ENCODE results near the gene PDE4D.
"Not testable (repeated sequence)": the region's sequence is repeated elsewhere in the genome, so short reads cannot be mapped to it uniquely, and the experiment has no call there.

PDE4D gene

GRCh38 chr5:59785676-59786333 is 107.7 kb downstream of the PDE4D start:
- Histone ChIP-seq H3K4me3 (replicated peaks; ENCODE audit: low read depth, low read length) (no peak overlapping the region), H3K27me3 (replicated peaks; ENCODE audit: control insufficient read depth, insufficient read depth, low read length) (no peaks in the 10 kb centered on the region), H3K36me3 (ENCODE audit: control insufficient read depth, insufficient read depth, low read length) (no peaks in the 10 kb centered on the region)
- no peak for TF ChIP-seq CTCF (IDR thresholded peaks at IDR 0.05; ENCODE audit: insufficient read depth, low read length, poor library complexity, severe bottlenecking)
- DNase-seq (ENCODE audit: extremely low read depth, insufficient read length): no peak

GRCh38 chr5:59784708-59785107 is 108.8 kb downstream of the PDE4D start:
- DNase-seq (ENCODE audit: extremely low read depth, insufficient read length); H3K4me3 ChIP-seq (replicated peaks; ENCODE audit: low read depth, low read length); H3K27me3 ChIP-seq (replicated peaks; ENCODE audit: control insufficient read depth, insufficient read depth, low read length); H3K36me3 ChIP-seq (ENCODE audit: control insufficient read depth, insufficient read depth, low read length): not testable (repeated sequence)

GRCh38 chr5:59783264-59783663 is 110.3 kb downstream of the PDE4D start:
- TF ChIP-seq CTCF (IDR thresholded peaks at IDR 0.05; ENCODE audit: insufficient read depth, low read length, poor library complexity, severe bottlenecking): no peak
- Histone ChIP-seq H3K27me3 (replicated peaks; ENCODE audit: control insufficient read depth, insufficient read depth, low read length) (no peaks in the 10 kb centered on the region), H3K36me3 (ENCODE audit: control insufficient read depth, insufficient read depth, low read length) (no peaks in the 10 kb centered on the region), H3K4me3 (replicated peaks; ENCODE audit: low read depth, low read length) (no peak overlapping the region)
- DNase-seq (ENCODE audit: extremely low read depth, insufficient read length): no peak

GRCh38 chr5:59782856-59783255 is 110.7 kb downstream of the PDE4D start:
- DNase-seq (ENCODE audit: extremely low read depth, insufficient read length): no peak
- TF ChIP-seq CTCF (IDR thresholded peaks at IDR 0.05; ENCODE audit: insufficient read depth, low read length, poor library complexity, severe bottlenecking): no peak

GRCh38 chr5:59779453-59779852 is 114.1 kb downstream of the PDE4D start:
- Histone ChIP-seq H3K4me3 (replicated peaks; ENCODE audit: low read depth, low read length) (no peak overlapping the region), H3K27me3 (replicated peaks; ENCODE audit: control insufficient read depth, insufficient read depth, low read length) (no peaks in the 10 kb centered on the region), H3K36me3 (ENCODE audit: control insufficient read depth, insufficient read depth, low read length) (no peaks in the 10 kb centered on the region)
- DNase-seq (ENCODE audit: extremely low read depth, insufficient read length): no peak
- TF ChIP-seq CTCF (IDR thresholded peaks at IDR 0.05; ENCODE audit: insufficient read depth, low read length, poor library complexity, severe bottlenecking): no peak

More at GRCh38 chr5:59782856-59783255, 110.7 kb downstream of the PDE4D start:
- Histone ChIP-seq H3K27me3 (replicated peaks; ENCODE audit: control insufficient read depth, insufficient read depth, low read length) (no peaks in the 10 kb centered on the region), H3K4me3 (replicated peaks; ENCODE audit: low read depth, low read length) (no peak overlapping the region), H3K36me3 (ENCODE audit: control insufficient read depth, insufficient read depth, low read length) (no peaks in the 10 kb centered on the region)

DNA sequence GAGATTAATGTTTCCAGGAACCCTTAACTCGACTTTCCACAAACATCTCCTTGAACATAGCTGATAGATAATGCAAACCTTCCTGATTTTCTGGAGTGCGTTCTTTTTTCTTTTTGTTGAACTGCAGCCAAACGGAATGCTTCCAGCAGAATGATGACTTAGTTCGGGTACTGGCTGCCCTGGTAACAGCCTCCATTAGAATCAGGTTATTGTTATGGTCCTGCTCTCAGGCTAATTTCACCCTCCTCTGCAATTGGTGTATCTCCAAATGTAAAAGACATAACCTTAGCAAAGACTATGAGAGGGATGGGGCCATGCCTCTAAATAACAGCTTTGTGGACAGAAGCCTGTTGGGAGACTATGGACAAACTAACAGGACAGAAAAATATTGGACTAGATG is 116.5 kb downstream of the PDE4D start:
- TF ChIP-seq CTCF (IDR thresholded peaks at IDR 0.05; ENCODE audit: insufficient read depth, low read length, poor library complexity, severe bottlenecking): no peak
- DNase-seq (ENCODE audit: extremely low read depth, insufficient read length): no peak

More for the DNA sequence above, 116.5 kb downstream of the PDE4D start:
- no peaks in the 10 kb centered on the region for H3K36me3 ChIP-seq (ENCODE audit: control insufficient read depth, insufficient read depth, low read length)
- H3K27me3 ChIP-seq (replicated peaks; ENCODE audit: control insufficient read depth, insufficient read depth, low read length): no peaks in the 10 kb centered on the region
- no peak overlapping the region for H3K4me3 ChIP-seq (replicated peaks; ENCODE audit: low read depth, low read length)
